Measurements from ENCODE around the gene AVP.
"Not testable (repeated sequence)": the region's sequence is repeated elsewhere in the genome, so short reads cannot be mapped to it uniquely, and the experiment has no call there.

Gene AVP

DNA sequence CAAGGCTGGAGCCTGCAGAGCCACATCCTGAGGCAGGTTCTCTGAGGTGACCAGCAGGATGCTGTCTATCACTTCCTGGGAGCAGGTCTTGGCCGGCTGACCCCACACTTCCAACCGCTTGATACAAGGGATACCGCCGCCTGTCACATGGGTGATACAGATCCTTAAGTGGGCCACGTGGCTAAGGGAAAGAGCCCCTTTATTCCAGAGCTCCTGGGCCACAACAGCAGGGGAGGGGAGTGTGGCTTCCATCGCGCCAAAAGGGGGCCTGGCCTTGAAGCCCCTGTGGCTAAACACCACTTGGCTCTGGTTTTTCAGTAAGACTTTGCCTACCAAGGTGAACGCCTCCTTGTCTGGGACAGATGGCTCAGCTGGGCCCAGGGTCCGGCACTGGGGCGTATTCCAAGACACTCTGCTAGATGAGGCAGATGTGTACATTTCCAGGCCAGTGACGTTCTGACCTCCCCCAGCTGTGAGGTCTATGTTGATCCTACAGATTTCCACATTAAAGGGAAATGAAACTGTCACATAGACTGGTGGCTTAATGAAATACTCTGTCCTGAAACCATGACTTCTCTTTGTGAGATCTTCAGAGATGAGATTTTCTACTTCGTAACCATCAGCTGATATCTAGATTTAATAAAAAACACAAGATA, 37.6 kb upstream of the AVP start:
- Histone ChIP-seq H3K27me3 (ENCODE audit: control insufficient read depth, insufficient read depth, low read length) (no peaks in the 10 kb centered on the region), H3K4me1 (ENCODE audit: control insufficient read depth, insufficient read depth, low read length) (peaks cover 20% of the 10 kb centered on the region), H3K9me3 (replicated peaks; ENCODE audit: low read length) (no peaks in the 10 kb centered on the region), H3K9ac (ENCODE audit: low read depth, low read length) (no peak overlapping the region), H3K4me2 (ENCODE audit: low read length) (no peak overlapping the region), H3K4me3 (ENCODE audit: low read length) (no peak overlapping the region), H3K36me3 (ENCODE audit: insufficient read depth, low read length) (peaks cover 17% of the 10 kb centered on the region)

- Histone ChIP-seq H3K9me3 (replicated peaks; ENCODE audit: low read length) (no peaks in the 10 kb centered on the region), H3K9ac (ENCODE audit: low read depth, low read length) (no peak overlapping the region), H3K4me2 (ENCODE audit: low read length) (no peak overlapping the region), H3K36me3 (ENCODE audit: insufficient read depth, low read length) (peaks cover 17% of the 10 kb centered on the region), H3K4me3 (ENCODE audit: low read length) (no peak overlapping the region), H3K27me3 (ENCODE audit: control insufficient read depth, insufficient read depth, low read length) (no peaks in the 10 kb centered on the region), H3K4me1 (ENCODE audit: control insufficient read depth, insufficient read depth, low read length) (peaks cover 20% of the 10 kb centered on the region)
Observed at GRCh38 chr20:3121271-3121911, 36.9 kb upstream of the AVP start.

DNA sequence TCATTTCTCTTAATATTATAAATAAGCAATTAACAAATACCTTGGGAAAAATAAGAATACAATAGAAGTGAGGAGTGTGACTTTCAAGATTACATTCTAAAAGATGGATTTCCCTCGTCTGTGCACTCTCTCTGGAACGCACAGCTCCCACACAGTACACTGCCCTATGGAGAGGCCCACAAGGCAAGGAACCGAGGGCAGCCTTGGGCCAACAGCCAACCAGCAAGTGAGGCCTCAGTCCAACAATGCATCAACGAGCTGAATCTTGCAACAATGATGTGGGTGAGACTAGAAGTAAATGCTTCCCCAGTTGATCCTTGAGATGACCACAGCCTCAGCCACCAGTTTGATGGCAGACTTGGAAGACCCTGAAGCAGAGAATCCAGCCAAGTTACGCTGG, 34.5 kb upstream of the AVP start:
- Histone ChIP-seq H3K36me3 (ENCODE audit: insufficient read depth, low read length) (peaks cover 19% of the 10 kb centered on the region), H3K27me3 (ENCODE audit: control insufficient read depth, insufficient read depth, low read length) (no peaks in the 10 kb centered on the region), H3K4me1 (ENCODE audit: control insufficient read depth, insufficient read depth, low read length) (peaks cover 23% of the 10 kb centered on the region), H3K4me2 (ENCODE audit: low read length) (no peak overlapping the region), H3K9me3 (replicated peaks; ENCODE audit: low read length) (no peaks in the 10 kb centered on the region), H3K4me3 (ENCODE audit: low read length) (no peak overlapping the region), H3K9ac (ENCODE audit: low read depth, low read length) (no peak overlapping the region)

DNA sequence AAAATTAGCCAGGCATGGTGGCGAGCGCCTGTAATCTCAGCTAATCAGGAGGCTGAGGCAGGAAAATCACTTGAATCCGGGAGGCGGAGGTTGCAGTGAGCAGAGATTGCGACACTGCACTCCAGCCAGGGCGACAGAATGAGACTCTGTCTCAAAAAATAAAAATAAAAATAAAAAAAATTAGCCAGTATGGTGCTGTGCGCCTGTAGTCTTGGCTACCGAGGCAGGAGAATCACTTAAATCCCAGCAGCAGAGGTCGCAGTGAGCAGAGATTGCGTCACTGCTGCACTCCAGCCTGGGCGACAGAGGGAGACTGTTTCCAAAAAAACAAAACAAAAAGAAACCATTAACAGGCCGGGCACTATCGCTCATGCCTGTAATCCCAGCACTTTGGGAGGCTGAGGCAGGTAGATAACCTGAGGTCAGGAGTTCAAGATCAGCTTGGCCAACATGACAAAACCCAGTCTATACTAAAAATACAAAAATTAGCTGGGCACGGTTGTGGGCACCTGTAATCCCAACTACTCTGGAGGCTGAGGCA, 33.4 kb upstream of the AVP start:
- not testable (repeated sequence) for H3K27me3 ChIP-seq (ENCODE audit: control insufficient read depth, insufficient read depth, low read length); H3K9me3 ChIP-seq (replicated peaks; ENCODE audit: low read length); H3K4me3 ChIP-seq (ENCODE audit: low read length)
- Histone ChIP-seq H3K4me1 (ENCODE audit: control insufficient read depth, insufficient read depth, low read length) (peaks cover 12% of the 10 kb centered on the region), H3K4me2 (ENCODE audit: low read length) (peak overlapping the region; percentile 78), H3K36me3 (ENCODE audit: insufficient read depth, low read length) (peaks cover 25% of the 10 kb centered on the region), H3K9ac (ENCODE audit: low read depth, low read length) (peak overlapping the region; percentile 21)

DNA sequence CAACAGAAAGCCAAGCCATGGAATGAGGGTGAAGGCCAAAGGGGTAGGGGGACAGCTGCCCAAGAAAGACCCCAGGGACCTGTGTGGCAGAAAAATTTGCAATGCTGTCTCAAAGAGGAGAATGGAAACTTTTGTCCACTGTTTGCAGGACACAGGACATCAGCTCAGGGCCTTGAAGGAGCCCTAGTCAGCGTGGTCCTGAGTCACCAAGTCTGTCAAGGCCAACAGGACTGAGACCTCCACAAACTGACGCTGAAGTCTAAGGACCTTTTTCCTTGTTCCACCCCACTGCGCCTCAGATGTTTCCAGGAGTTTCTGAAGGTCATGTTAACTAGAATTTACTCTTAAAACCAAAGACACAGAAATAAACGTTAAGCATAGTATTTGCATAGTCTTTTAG, 31.8 kb upstream of the AVP start:
- Histone ChIP-seq H3K36me3 (ENCODE audit: insufficient read depth, low read length) (peaks cover 11% of the 10 kb centered on the region), H3K27me3 (ENCODE audit: control insufficient read depth, insufficient read depth, low read length) (no peaks in the 10 kb centered on the region), H3K4me3 (ENCODE audit: low read length) (no peak overlapping the region), H3K4me1 (ENCODE audit: control insufficient read depth, insufficient read depth, low read length) (peaks cover 3% of the 10 kb centered on the region), H3K9me3 (replicated peaks; ENCODE audit: low read length) (no peaks in the 10 kb centered on the region), H3K9ac (ENCODE audit: low read depth, low read length) (no peak overlapping the region), H3K4me2 (ENCODE audit: low read length) (no peak overlapping the region)

GRCh38 chr20:3115190-3116107, 30.9 kb upstream of the AVP start:
- peaks cover 3% of the 10 kb centered on the region for H3K4me1 ChIP-seq (ENCODE audit: control insufficient read depth, insufficient read depth, low read length)
- no peak overlapping the region for H3K4me3 ChIP-seq (ENCODE audit: low read length)
- peaks cover 9% of the 10 kb centered on the region for H3K36me3 ChIP-seq (ENCODE audit: insufficient read depth, low read length)
- peak overlapping the region; percentile 10 for H3K4me2 ChIP-seq (ENCODE audit: low read length)
- H3K27me3 ChIP-seq (ENCODE audit: control insufficient read depth, insufficient read depth, low read length) = no peaks in the 10 kb centered on the region
- no peak overlapping the region for H3K9ac ChIP-seq (ENCODE audit: low read depth, low read length)
- no peaks in the 10 kb centered on the region for H3K9me3 ChIP-seq (replicated peaks; ENCODE audit: low read length)

- Histone ChIP-seq H3K4me3 (ENCODE audit: low read length) (no peak overlapping the region), H3K27me3 (ENCODE audit: control insufficient read depth, insufficient read depth, low read length) (no peaks in the 10 kb centered on the region), H3K4me1 (ENCODE audit: control insufficient read depth, insufficient read depth, low read length) (peaks cover 3% of the 10 kb centered on the region), H3K4me2 (ENCODE audit: low read length) (no peak overlapping the region), H3K36me3 (ENCODE audit: insufficient read depth, low read length) (peaks cover 18% of the 10 kb centered on the region), H3K9ac (ENCODE audit: low read depth, low read length) (no peak overlapping the region), H3K9me3 (replicated peaks; ENCODE audit: low read length) (no peaks in the 10 kb centered on the region)
Observed at GRCh38 chr20:3111995-3112394, 27.5 kb upstream of the AVP start.

- no peak overlapping the region for H3K4me3 ChIP-seq (ENCODE audit: low read length)
- no peaks in the 10 kb centered on the region for H3K27me3 ChIP-seq (ENCODE audit: control insufficient read depth, insufficient read depth, low read length)
- peaks cover 3% of the 10 kb centered on the region for H3K4me1 ChIP-seq (ENCODE audit: control insufficient read depth, insufficient read depth, low read length)
- peaks cover 21% of the 10 kb centered on the region for H3K36me3 ChIP-seq (ENCODE audit: insufficient read depth, low read length)
- no peak overlapping the region for H3K4me2 ChIP-seq (ENCODE audit: low read length)
- H3K9ac ChIP-seq (ENCODE audit: low read depth, low read length) = no peak overlapping the region
- no peaks in the 10 kb centered on the region for H3K9me3 ChIP-seq (replicated peaks; ENCODE audit: low read length)
Observed at GRCh38 chr20:3111507-3111906, 27.0 kb upstream of the AVP start.

DNA sequence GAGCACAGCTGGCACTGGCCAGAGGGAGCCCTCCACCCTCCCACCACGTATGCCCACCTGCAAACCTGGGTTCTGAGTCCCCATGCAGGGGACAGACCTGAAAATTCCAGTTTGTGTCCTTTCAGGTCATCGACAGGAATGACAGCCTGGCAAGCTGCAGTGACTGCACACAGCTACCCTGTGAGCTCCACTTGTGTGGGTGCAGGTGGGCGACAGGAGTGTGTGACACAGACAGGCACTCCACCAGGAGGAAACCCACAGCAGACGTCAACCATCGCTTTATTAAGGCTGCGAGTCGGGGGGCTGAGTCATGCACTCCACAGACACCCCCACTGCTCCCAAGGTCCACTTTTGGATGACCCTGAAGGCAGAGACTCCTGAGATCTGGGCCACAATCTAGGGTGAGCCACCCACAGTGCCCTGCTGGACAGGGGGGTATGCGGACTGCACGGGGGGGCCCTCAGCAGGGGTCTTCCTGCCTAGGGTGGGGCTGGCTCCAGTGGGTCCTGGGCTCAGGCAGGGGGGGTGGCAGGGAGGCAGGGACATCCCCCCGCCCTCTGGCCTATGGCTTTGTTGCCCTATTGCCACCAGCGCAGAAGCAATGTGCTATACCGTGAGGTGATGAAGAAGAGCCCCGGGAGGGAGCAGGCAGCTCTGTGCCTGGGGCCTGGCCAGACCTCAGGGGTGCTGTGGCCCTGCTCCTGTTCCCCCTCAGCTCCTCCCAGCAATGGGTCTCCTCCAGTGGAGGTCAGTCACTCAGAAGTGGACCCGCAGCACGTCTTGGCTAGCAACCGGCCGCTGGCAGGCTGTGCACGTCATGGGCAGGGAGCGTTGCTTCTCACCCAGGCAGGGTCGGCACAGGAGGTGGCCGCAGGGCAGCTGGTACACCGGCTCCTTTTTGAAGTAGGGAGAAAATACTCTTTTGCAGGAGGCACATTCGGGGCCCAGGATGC, 25.1 kb upstream of the AVP start:
- H3K9ac ChIP-seq (ENCODE audit: low read depth, low read length) = no peak overlapping the region

DNA sequence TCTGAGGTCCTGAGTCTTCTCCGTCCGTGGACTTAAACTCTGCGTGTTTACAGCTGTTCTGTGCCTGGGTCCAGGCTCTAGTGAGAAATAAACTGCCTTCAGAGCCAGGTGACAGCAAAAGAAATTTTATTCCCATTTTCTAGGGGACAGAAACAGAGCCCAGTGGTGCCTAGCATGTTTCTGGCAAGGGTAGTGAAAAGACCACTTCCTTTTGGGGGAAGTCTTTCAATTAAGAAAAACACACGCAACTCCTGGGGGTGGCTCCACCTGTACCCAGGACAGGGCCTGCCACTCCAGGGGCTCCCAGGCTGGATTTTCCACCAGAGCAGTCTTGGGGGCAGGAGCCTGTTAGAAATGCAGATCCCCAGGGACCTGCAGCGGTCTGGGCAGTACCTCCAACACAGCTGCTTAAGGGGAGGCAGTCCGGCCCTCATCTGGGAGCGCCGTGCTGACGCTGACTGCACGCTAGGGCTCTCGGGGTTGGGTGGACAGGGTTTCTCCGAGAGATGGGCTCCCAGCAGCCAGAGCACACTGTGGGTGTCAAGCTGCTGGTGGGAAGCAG, 23.0 kb upstream of the AVP start:
- no peak overlapping the region for H3K4me3 ChIP-seq (ENCODE audit: low read length)
- no peak overlapping the region for H3K9ac ChIP-seq (ENCODE audit: low read depth, low read length)
- H3K27me3 ChIP-seq (ENCODE audit: control insufficient read depth, insufficient read depth, low read length) = no peaks in the 10 kb centered on the region

More for the DNA sequence above, 25.1 kb upstream of the AVP start:
- Histone ChIP-seq H3K9me3 (replicated peaks; ENCODE audit: low read length) (no peaks in the 10 kb centered on the region), H3K4me1 (ENCODE audit: control insufficient read depth, insufficient read depth, low read length) (no peaks in the 10 kb centered on the region), H3K27me3 (ENCODE audit: control insufficient read depth, insufficient read depth, low read length) (no peaks in the 10 kb centered on the region), H3K4me2 (ENCODE audit: low read length) (no peak overlapping the region), H3K4me3 (ENCODE audit: low read length) (no peak overlapping the region), H3K36me3 (ENCODE audit: insufficient read depth, low read length) (peaks cover 21% of the 10 kb centered on the region)

More for the DNA sequence above, 23.0 kb upstream of the AVP start:
- no peaks in the 10 kb centered on the region for H3K4me1 ChIP-seq (ENCODE audit: control insufficient read depth, insufficient read depth, low read length)
- peaks cover 12% of the 10 kb centered on the region for H3K36me3 ChIP-seq (ENCODE audit: insufficient read depth, low read length)
- H3K4me2 ChIP-seq (ENCODE audit: low read length) = no peak overlapping the region
- H3K9me3 ChIP-seq (replicated peaks; ENCODE audit: low read length) = no peaks in the 10 kb centered on the region
